Lung (tissue), 12 donors: ENCODE measurements around the gene POLR2F. TPM values are rescaled to one million over a fixed set of nuclear protein-coding genes. Genes with fewer than 3 reads are reported as not detected.

Experiments
- ATAC-seq: fragments of 200-7000 bp; cut with Tn5 transposase; one replicate; pipeline ENCODE4 v1.9.1; 2020; ENCODE audit warnings: moderate number of reproducible peaks; ENCODE audit not compliant: insufficient read depth, low FRiP score
- DNase-seq, 3 donors: peaks; one replicate each; pipeline ENCODE4 v3.0.0-alpha.2; 2013 to 2017
- H3K27ac ChIP-seq, 2 donors: one replicate each; pipeline ENCODE4 v1.5.1; 2013; ENCODE audit warnings: mild to moderate bottlenecking in 2 of 2, moderate library complexity in 2 of 2, control low read depth in 1 of 2, inconsistent platforms in 1 of 2, low read depth in 1 of 2, low read length in 1 of 2
- H3K27me3 ChIP-seq, 3 donors: one replicate each; pipeline ENCODE4 v1.5.1; 2013; ENCODE audit warnings: low read length in 2 of 3; ENCODE audit not compliant: control insufficient read depth in 3 of 3, insufficient read depth in 3 of 3
- H3K36me3 ChIP-seq, 4 donors: one replicate each; pipeline ENCODE4 v1.5.1; 2013; ENCODE audit warnings: low read length in 4 of 4, mild to moderate bottlenecking in 1 of 4, moderate library complexity in 1 of 4; ENCODE audit not compliant: control insufficient read depth in 4 of 4, insufficient read depth in 4 of 4
- H3K4me1 ChIP-seq, 5 donors: one replicate each; pipeline ENCODE4 v1.5.1; 2013; ENCODE audit warnings: low read length in 5 of 5, mild to moderate bottlenecking in 2 of 5, moderate library complexity in 1 of 5; ENCODE audit not compliant: control insufficient read depth in 5 of 5, insufficient read depth in 5 of 5
- H3K4me3 ChIP-seq: one replicate; pipeline ENCODE4 v1.5.1; 2013; ENCODE audit warnings: mild to moderate bottlenecking, control low read depth, moderate library complexity
- H3K9ac ChIP-seq, 2 donors: one replicate each; pipeline ENCODE4 v1.5.1; 2013; ENCODE audit warnings: low read length in 2 of 2, control low read depth in 1 of 2; ENCODE audit not compliant: insufficient read depth in 1 of 2
- H3K9me3 ChIP-seq, 4 donors: one replicate each; pipeline ENCODE4 v1.5.1; 2013; ENCODE audit warnings: low read length in 3 of 4, mild to moderate bottlenecking in 1 of 4, moderate library complexity in 1 of 4; ENCODE audit not compliant: control insufficient read depth in 4 of 4, insufficient read depth in 3 of 4
- CTCF ChIP-seq: IDR thresholded peaks from 2 replicates; pipeline ENCODE4 v1.5.1; 2012; ENCODE audit warnings: mild to moderate bottlenecking; ENCODE audit errors: control extremely low read depth, extremely low read depth
- WGBS, 2 donors: extraction: QIAGEN DNeasy Blood & Tissue Kit; methylation state at CpG; one replicate each; pipeline ENCODE4 v1.1.7; 2013; 5-methylcytosine and 5-hydroxymethylcytosine counted together
- polyA plus RNA-seq, 2 donors: library from polyadenylated mRNA; stranded (reverse); fragments of 200-250 nt; gene quantifications; one replicate each; pipeline ENCODE4 v1.2.1, GENCODE V29; 2013
- total RNA-seq, 2 donors: library from RNA; depleted of rRNA in 1 of 2; stranded (reverse); fragments of >200 nt in 1 of 2; gene quantifications; one replicate each; pipeline ENCODE4 v1.2.1, GENCODE V29; 2014 to 2021
- donor health status: control.
- donor health status: control.
- donor health status: Bipolar disorder and iron deficiency.
- donor health status: healthy.
- donor health status: DM: yes; HTN: yes; CAD: no.

POLR2F gene
- total and polyA plus RNA-seq, 4 donors, result 36.8 to 161 (median 79.6) TPM

- 85 to 89% methylated on average over 8 of the region's 8 CpGs for WGBS, 2 donors
- no peak for TF ChIP-seq CTCF
- H3K9me3 ChIP-seq, result no peaks in the 10 kb centered on the region
- DNase-seq, result no peak
- peaks cover 0 to 2% (median 0%) of the 10 kb centered on the region in 5 donors for H3K4me1 ChIP-seq
- H3K27me3 ChIP-seq, result no peaks in the 10 kb centered on the region
- H3K9ac ChIP-seq, result no peak overlapping the region
- no peak for ATAC-seq
- no peak overlapping the region for H3K27ac ChIP-seq
- no peaks in the 10 kb centered on the region for H3K36me3 ChIP-seq
- no peak overlapping the region for H3K4me3 ChIP-seq
Measured at GRCh38 chr22:37996515-37997246, 43.2 kb downstream of the POLR2F start.

DNA sequence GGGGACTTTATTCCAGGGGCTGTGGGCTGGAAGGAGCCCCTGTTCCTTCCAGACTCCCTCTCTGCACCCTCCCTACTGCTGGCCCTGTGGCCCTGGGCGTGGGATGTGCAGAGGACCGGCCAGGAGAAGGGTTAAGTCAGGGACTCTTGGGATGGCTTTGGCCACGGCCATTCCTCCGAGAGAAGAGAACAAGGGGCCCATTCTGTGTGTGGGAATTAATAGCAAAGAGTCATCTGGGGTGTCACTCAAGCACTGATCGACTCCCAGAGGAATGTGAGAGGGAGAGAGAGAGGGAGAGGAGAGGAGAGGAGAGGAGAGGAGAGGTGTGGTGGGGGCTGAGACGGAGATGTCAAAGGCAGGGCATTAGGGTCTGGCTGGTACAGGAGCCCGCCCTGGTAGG lies 45.0 kb downstream of the POLR2F start:
- no peaks in the 10 kb centered on the region for H3K9me3 ChIP-seq
- H3K27ac ChIP-seq, result no peak overlapping the region
- no peak for ATAC-seq
- DNase-seq, result no peak
- TF ChIP-seq CTCF, result no peak
- WGBS, 2 donors, result 81% methylated on average over 7 of the region's 7 CpGs
- H3K9ac ChIP-seq, result no peak overlapping the region
- no peak overlapping the region for H3K4me3 ChIP-seq
- H3K36me3 ChIP-seq, result no peaks in the 10 kb centered on the region
- H3K4me1 ChIP-seq, result peaks cover 0 to 2% (median 0%) of the 10 kb centered on the region in 5 donors
- no peaks in the 10 kb centered on the region for H3K27me3 ChIP-seq

DNA sequence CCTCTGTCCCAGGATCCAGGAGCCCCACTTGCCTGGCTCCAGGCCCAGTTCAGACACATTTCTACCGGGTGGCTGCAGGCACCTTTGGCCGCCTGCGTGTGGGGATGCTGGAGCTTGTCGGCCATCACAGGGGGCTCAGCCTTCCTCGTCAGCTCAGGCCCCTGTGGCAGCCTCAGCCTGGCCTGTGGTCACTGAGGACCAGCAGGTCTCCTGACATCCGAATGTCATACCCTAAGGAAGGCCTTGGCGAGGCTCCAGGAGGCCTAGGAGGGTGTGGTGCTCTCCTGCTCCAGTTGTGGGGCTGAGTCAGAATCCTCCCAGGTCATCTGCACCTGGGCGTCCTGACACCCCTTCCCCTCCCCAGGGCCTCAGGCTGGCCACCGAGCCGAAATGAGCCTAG lies 45.7 kb downstream of the POLR2F start:
- WGBS, 2 donors, result 85 to 92% methylated on average over 10 of the region's 10 CpGs
- no peak overlapping the region for H3K27ac ChIP-seq
- peaks cover 0 to 2% (median 0%) of the 10 kb centered on the region in 5 donors for H3K4me1 ChIP-seq
- no peaks in the 10 kb centered on the region for H3K36me3 ChIP-seq
- DNase-seq (no peak), ATAC-seq (no peak)
- no peak overlapping the region for H3K9ac ChIP-seq
- no peak overlapping the region for H3K4me3 ChIP-seq
- no peak for TF ChIP-seq CTCF
- H3K9me3 ChIP-seq, result no peaks in the 10 kb centered on the region
- no peaks in the 10 kb centered on the region for H3K27me3 ChIP-seq
